HG02852 (cell line): Measurements from ENCODE around the gene CYYR1.
"Not testable (repeated sequence)": the region's sequence is repeated elsewhere in the genome, so short reads cannot be mapped to it uniquely, and the experiment has no call there.

ENCODE experiments used
- ATAC-seq: cut with Tn5 transposase; IDR thresholded peaks from one replicate; pipeline ENCODE4 v1.9.1; 2021; ENCODE audit warnings: mild to moderate bottlenecking, moderate library complexity; ENCODE audit not compliant: unreplicated experiment

The CYYR1 gene

DNA sequence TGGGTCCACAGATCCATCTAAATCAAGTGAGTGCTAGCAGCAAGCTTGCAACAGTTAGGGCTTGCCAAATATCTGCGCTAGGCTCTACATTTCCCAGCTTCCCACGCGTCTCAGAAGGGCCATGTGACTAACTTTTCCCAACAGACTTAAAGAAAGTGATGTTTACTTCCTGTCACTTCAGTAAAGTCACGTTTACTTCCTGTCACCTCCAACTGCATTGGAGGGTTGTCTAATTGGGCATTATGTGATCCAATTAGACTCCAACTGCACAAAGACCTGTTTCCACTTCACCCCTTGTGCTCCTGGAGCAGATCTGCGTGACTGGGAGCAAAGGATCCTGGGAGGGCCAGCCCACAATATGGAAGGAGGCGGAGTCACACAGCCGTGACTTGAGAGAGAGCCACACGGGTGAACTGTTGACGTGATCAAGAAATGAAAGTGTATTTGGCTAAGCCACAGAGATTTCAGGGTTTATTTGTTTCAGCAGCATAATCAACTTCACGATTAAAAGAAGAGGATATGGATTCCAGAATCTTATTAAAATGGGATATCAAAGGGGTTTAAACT lies 77.7 kb downstream of the CYYR1 start:
- no peak for ATAC-seq

DNA sequence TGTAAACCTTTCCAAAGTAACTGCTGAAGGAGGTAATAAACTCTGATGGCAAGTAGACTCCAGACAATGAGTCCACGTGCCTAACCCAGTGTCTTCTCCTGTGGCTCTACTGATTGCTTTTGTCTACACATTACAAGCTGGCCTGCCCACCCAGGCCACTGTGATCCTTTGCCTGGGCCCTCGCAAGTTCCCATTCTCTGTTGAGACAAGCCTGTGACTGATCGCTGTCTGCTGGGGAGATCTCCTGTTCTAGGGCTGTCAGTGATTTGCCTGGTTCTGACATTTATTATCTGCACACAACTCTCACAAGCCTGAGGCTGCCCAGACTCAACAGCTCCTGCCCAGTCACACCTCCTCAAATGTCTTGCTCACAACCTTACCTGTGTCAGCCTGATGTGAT lies 81.4 kb downstream of the CYYR1 start:
- no peak for ATAC-seq

DNA sequence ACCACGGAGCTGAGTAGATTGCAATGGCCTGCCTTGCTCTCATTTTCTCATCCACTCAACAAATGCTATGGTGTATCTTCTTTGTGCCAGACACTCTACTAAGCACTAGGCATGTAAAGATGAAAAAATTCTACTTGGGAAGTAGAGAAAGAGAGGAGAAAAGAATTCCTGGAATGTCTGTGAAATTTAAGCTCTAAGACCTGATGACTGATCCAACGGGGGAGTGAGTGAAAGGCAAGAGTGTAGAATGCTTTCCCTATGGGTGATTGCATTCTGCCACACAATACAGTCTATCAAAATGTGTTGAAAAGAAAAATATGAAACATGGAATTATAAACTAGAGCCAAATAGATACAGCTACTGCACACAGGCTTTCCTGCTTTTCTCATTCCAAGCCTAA lies 82.3 kb downstream of the CYYR1 start:
- ATAC-seq: no peak

DNA sequence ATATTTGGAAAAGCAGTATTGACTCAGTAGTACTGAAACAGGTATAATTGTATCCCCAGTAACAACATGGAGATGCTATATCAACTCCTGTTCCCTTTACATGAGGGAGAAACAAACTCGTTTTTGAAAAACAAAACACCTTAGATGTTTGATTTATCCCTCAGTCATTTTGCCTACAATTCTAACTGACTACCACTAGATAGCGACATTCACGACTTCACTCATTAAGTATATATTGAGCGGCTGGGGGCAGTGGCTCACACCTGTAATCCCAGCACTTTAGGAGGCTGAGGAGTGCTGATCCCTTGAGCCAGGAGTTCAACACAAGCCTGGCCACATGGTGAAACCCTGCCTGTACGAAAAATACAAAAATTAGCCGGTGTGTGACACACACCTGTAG lies 83.3 kb downstream of the CYYR1 start:
- no peak for ATAC-seq

DNA sequence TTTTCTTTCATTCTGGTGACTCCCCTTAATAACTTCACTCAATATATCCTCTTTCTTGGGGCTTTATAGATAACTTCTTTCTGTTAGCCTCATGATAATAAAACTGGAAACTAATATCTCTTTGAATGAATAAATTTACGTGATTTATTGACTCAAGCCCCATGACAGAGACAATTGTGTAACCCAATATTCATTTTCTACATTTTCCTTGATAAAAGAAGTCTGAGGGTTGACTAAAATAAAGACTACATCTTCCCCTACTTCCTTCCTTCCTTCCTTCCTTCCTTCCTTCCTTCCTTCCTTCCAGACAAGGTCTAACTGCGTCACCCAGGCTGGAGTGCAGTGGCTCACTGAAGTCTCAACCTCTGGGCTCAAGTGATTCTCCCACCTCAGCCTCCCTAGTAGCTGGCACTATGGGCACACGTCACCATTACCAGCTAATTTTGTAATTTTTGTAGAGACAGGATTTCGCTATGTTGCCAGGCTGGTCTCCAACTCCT lies 85.1 kb downstream of the CYYR1 start:
- no peak for ATAC-seq

DNA sequence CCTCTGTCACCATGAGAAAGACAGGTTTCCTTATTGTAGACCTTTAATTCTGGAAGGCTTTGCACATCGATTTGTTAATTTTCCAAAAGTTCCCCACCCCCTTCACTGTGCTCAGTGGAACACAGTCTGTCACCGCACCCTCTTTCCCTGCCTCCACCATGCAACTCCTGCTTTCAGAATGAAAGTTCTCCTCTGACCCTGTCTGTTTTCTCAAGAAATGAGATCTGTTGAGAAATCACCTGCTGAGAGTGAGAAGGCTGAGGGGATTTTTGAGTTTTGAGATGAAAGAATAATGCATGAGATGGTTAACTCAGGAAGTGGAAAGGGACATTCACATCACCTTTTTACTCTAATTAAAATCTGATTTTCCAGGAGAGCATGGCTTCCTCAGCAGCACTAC lies 99.6 kb downstream of the CYYR1 start:
- peak; percentile 79 for ATAC-seq

DNA sequence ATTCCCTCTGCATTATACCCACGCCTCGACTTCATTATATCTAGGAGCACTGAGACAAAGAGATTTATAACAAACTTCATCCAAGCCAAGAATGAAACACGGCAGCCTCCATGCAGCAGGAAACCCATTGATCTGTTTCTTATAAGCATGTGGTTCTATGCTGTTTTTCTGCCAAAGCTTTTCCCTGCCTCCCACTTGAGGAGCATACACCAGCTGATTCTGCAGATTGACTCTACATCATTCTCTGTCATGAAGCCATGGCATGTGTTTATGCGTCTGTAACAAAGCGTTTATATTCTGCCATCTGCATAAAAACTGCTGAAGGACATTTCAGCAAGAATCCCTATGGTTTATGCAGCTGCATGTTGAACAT lies 102.0 kb downstream of the CYYR1 start:
- ATAC-seq: no peak

DNA sequence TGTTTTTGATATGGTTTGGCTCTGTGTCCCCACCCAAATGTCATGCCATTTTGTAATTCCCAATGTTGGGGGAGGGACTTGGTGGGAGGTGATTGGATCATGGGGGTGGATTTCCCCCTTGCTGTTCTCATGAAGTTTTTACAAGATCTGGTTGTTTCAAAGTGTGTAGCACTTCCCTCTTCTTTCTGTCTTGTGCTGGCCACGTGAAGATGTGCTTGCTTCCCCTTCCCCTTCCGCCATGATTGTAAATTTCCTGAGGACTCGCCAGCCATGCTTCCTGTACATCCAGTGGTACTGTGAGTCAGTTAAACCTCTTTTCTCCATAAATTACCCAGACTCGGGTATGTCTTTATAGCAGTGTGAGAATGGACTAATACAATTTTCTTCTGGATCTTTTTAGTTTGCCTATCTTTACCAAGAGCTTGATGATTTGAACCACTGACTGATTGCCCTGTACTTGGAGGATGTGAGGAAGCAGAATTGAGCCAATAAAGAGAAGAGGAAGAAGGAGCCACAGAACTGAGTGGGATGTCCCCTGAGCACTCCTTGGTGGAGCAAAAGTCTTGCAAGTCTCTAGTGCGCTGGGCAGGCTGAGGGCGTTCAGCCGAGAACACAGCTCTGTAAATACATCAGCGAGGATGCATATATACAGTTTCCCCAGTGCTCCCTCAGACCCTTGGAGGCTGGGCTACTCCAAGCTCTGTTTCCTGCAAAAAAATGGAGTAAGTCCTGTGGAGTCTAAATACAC lies 102.6 kb downstream of the CYYR1 start:
- ATAC-seq: no peak

DNA sequence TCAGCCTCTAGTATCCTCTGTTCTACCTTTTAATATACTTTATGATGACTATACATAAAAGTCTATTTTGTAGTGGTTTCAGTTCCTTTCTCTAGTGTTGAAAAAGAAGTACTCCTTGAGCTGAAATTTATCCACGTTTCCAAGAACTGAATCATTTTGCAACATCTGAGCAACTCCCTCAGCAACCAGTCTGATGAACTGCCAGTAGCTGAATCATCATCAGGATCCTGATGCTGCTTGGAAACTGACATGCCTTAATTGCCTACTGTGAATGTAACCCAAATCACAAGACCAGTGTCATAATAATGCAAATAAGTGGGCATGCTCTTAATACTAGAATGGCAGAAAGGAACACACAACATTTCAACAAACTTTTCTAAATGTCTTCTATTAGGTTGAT lies 103.3 kb downstream of the CYYR1 start:
- no peak for ATAC-seq

DNA sequence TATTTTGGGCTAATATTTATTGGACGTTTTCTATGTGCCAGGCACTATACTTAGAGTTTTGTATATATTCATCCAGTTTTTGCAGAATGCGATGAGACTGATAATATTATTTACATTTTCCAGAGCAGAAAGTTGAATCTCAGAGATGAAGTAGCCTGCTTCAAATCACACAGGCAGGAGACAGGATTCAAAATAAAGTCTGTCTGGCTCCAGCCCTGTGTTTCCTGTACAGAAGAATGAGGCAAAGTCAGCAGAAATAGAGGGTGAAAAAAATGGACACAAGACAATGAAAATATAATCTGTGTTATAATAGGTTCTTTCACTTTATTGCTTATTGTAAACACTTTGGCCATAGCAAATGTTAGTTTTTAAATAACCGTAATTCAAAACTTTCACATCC lies 107.2 kb downstream of the CYYR1 start:
- no peak for ATAC-seq

DNA sequence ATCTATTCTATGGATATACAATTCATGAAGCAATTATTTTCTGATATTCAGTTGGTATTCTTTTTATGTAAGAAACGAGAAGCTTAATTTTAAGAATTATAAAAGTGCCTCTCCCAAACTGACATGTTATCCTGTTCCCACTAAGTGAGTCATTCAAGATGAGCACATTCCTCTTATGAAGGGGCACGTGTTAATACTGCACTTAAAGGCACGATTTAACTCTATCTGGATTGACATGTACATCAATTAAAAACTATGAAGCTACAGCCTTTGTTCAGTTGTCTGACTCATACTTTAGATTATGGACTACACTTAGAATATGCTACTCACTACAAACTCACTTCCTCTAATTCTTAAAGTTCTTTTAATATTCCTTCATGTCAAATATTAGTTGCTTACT lies 111.6 kb downstream of the CYYR1 start:
- ATAC-seq: no peak

DNA sequence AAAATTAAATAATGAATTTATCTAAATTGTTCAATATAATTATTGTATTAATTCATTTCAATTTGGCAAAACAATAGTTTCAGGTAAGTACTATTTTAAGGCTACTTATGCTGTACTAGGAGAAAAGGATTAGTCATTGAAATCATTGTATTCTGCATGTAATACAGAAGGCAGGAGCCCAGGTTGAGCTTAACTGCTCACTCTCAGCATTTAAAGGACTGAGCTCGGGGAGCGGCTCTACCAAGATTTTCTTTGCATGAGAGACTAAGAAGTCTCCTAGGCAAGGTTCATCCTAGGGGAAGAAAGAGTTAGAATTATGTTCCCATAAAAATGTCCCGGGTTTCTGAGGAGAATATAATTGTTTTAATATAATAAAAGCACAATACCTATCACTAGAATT lies 112.5 kb downstream of the CYYR1 start:
- ATAC-seq: no peak

DNA sequence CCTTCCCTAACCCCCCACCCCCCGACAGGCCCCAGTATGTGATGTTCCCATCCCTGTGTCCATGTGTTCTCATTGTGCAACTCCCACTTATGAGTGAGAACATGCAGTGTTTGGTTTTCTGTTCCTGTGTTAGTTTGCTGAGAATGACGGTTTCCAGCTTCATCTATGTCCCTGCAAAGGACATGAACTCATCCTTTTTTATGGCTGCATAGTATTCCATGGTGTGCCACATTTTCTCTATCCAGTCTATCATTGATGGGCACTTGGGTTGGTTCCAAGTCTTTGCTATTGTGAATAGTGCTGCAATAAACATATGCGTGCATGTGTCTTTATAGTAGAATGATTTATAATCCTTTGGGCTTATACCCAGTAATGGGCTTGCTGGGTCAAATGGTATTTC lies 114.2 kb downstream of the CYYR1 start:
- ATAC-seq: not testable (repeated sequence)

DNA sequence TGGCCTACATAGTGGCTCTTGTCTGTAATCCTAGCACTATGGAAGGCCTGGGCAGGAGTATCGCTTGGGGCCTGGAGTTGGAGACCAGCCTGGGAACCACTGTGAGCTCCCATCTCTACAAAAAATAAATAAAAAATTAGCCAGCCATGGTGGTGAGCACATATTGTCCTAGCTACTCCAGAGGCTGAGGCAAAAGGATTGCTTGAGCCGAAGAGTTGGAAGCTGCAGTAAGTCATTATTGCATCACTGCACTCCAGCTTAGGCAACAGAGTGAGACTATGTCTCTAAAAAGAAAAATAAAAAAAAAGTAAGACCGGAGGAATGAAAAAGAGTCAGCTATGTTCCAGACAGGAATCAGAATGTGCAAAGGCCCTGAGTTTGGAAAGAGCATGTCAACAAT lies 115.3 kb downstream of the CYYR1 start:
- no peak for ATAC-seq

DNA sequence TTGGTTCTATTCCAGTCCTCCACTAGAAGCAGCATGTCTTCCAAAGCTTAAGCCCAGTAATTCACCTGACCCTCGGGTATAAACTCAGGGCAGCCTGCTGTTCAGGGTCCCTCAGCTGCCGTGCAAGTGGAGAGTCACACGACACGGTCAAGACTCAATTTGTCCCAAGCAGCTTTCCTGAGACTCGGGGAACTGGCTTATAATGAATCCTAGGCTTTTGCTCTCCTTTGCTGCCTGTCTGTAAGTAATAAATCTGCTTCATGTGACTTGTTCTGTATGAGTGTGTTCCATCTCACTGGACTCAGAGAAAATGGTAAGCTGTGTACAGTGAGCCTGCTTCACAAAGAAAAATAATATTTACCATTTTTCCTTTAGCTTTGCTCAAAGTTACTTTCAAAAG lies 119.8 kb downstream of the CYYR1 start:
- no peak for ATAC-seq

DNA sequence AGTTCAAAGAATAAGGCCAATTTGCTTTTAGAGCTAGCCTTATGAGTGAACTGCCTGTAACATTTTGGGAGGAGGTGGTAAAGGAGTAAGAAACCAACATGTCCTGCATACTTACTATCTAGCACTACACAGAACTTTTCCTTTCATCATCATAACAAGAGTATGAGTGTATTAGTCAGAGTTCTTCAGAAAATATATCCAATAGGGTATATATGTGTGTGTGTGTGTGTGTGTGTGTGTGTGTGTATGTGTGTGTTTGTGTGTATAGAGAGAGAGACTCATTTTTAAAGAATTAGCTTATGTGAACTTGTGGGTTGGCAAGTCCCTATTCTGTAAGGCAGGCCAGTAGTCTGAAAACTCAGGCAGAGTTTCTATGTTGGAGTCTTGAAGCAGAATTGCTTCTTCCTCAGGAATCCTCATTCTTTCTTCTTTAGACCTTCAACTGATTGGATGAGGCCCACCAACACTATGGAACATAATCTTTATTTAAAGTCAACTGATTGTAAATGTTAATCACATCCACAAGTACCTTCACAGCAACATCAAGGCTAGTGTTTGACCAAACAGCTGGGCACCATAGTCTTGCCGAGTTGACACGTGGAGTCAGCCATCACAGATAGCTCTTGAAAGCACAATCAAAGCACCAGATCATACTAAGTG lies 121.9 kb downstream of the CYYR1 start:
- no peak for ATAC-seq

DNA sequence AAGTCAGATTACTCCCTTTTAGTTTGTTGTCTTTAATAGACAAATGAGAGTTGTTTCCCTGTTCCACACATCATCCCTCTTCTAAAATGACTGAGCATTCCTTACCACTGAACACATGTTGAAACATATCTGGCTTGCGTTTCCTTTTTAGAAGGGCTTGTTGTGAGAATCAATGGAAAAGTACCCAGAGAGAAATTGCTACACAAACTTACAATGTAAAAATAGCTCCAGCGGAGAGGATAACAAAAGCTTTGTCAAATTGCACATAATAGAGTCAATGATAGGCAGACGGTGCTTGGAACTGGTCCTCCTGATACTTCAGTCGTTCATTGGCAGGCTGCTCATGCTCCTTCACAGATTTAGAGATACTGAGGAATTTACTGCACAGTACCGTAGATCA lies 123.9 kb downstream of the CYYR1 start:
- no peak for ATAC-seq

DNA sequence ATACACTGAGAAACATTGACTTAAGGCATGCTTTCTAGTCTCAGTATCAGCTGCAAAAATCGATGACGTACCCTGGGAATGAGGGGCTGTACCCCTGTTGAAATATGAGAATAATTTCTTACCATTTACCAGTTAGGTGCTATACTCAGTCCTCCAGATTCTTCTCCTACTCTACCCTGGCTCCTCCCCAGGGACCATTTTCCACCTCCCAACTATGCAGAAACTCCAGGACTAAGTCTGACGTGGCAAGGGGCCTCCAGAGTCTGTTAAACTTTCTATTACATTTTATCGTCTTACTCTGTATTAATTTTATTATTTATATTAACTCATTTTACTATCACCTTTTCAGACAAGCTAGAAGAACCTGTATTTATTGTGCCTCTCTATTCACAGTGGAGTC lies 124.3 kb downstream of the CYYR1 start:
- no peak for ATAC-seq

DNA sequence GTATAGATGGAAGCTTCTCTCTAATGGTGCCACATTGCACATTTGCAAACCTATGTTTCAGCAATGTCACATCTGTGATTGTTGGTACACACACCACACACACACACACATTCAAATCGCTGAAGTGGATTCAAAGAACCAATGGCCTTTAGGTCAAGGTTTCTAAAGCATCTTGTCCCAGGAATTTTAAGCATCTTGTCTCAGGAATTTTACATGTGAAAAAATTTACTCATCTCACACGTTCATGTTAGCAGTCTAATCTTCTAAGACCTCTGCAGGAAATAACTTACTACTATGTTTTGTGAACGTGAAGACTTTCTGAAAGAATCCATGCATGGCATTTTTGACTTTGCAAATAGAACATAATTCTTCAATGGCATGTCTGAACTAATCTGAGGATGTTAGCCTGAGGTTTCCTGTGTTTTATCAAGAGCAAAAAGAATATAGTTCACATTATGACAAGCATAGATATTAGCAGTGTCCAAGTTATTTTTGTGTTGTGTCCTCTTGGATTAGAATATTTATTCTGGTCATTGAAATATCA lies 125.1 kb downstream of the CYYR1 start:
- no peak for ATAC-seq

DNA sequence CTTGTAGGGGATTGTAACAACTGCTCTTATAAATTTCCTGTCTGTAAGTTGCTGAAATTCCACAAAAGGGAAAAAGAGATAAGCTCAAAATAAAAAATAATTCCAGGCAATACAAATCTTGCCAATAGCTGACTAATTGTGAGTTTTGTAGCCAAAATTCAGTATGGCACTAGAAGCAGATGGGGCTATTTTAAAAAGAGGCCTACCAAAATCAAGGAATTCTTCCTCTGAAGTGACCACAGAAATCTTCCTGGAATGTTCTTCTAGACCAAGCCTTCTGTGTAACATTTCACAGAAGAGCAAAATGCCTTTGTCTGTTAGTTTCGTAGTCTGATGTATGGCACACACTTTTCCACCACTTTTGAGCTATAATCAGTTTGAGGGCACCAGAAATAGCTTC lies 127.6 kb downstream of the CYYR1 start:
- ATAC-seq: no peak

DNA sequence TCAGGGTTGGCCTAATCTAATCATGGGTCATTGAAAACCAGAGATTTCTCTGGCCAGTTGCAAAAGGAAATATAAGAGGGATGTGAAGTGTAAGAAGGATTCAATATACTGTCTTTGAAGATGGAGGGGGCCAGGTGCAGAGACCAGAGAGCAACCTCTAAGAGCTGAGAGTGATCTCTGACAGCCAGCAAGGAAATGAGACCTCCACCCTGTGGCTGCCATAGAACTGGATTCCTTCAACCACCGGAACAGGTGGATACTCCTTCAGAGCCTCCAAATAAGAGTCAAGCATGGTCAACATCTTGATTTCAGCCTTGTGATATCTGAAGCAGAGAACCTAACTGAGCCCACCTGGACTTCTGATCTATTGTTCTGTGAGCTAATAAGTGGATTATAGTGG lies 128.4 kb downstream of the CYYR1 start:
- no peak for ATAC-seq

DNA sequence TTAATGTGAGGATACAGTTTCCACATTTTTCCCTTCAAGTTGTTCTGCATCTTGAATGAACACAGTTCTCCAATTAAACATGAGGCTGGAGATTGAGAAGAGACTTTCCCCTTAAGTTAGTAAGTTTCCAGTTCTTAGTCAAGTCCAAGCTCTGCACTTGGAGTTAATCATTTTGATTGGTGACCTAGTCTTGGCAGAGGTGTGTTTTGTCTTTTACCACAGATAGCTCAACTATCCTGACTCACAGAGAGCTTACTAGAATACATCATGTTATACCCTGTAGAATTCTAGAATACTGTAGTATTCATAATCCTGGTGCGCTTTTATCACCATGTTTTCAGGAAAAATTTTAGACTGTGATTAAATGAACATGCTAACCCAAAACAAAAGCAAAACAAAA lies 129.2 kb downstream of the CYYR1 start:
- ATAC-seq: no peak
